Activated CD8-positive, alpha-beta memory T cell treated with anti-CD3 and anti-CD28 coated beads for 36 hours (primary cell): ENCODE results near the gene B3GLCT. TPM values are rescaled to one million over a fixed set of nuclear protein-coding genes. Genes with fewer than 3 reads are reported as not detected.

ENCODE experiments used
- CTCF ChIA-PET: fragments of 350-600 bp; sonication (Branson Sonifier 250); formaldehyde crosslinking; loops from one replicate; lab custom pipeline; 2021; ENCODE audit warnings: antibody characterized with exemption; lab: Charles Lee
- POLR2A ChIA-PET: fragments of 350-600 bp; sonication (Branson Sonifier 250); formaldehyde crosslinking; loops from one replicate; lab custom pipeline; 2021; ENCODE audit warnings: antibody characterized with exemption; lab: Charles Lee
- total RNA-seq, 2 experiments: library from RNA; stranded (reverse); gene quantifications; one replicate each; pipeline ENCODE4 v1.2.3, GENCODE V29; 2021

The B3GLCT gene
- total RNA-seq, 2 experiments from 2014 or later, result 4.5 to 5.1 TPM

DNA sequence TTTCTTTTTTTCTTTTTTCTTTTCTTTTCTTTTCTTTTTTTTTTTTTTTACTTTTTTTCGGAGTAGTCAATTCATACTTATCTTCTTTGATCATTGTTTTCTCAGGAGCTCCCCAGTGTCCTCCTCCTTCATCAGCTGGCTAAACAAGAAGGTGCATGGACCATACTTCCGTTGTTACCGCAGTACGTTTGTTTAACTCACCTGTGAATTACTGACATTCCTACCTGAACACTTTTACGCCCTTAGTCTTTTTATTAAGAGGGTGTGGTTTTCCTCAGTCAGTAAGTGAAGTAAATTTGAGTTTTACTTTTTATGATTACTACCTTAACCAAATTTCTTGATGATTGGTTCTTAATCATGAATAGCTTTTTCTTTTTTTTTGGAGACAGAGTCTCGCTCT, 47.1 kb downstream of the B3GLCT start:
- ChIA-PET CTCF (no interaction called here), POLR2A (no interaction called here)

DNA sequence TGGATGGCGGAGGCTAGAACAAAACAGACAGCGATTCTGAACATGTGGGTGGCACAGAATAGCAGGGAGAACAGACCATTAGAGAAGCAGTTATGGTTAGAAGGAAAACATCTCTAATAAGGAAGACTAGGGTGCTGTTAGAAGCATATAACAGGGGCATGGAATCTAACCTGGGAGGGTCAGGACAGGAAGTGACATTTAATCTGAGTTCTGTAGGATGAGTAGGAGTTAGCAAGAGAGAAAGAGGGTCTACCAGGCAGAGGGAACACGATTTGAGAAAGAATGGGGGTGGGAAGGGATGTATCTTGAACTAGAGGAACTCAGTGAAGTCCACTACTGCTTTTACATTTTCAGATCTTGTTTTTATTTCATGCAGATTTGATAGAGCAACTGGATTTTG, 48.6 kb downstream of the B3GLCT start:
- ChIA-PET CTCF (no interaction called here), POLR2A (no interaction called here)

DNA sequence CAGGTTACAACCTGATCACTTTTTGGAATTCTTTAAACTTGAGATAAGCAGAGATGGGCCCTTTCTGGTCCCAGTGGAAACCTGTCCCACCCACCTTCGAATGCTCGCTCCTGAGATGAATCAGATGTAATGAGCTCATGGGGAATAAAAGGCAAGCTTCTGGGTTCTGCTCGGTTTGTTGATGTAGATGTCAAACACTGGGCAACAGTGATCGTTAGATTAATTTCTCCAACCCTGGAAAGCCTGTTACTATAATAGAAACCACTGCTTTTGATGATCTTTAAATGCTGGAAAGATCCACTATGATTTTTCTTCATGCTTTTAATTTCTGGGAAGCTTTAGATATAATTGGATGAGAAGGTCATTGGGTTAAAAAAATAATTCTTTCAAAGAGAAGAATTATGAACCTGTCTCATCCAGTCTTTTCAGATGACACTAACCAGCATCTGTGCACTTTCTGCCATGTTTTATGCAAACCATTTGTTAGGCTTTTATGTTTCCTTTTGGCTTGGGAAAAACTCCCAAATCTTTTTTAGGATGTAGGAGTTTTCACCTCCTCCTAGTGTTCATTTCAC, 49.3 kb downstream of the B3GLCT start:
- CTCF ChIA-PET, result no interaction called here
- POLR2A ChIA-PET, result no interaction called here

DNA sequence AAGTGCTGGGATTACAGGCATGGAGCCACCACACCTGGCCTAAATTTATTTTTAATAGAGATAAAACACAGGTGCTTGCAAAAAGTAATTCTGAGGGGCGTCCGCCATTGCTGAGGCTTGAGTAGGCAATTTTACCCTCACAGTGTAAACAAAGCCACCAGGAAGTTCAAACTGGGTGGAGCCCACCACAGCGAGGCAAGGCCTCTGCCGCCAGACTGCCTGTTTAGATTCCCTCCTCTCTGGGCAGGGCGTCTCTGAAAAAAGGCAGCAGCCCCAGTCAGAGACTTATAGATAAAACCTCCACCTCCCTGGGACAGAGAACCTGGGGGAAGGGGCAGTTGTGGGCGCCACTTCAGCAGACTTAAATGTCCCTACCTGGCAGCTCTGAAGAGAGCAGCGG, 50.7 kb downstream of the B3GLCT start:
- CTCF ChIA-PET, result no interaction called here
- POLR2A ChIA-PET, result no interaction called here

DNA sequence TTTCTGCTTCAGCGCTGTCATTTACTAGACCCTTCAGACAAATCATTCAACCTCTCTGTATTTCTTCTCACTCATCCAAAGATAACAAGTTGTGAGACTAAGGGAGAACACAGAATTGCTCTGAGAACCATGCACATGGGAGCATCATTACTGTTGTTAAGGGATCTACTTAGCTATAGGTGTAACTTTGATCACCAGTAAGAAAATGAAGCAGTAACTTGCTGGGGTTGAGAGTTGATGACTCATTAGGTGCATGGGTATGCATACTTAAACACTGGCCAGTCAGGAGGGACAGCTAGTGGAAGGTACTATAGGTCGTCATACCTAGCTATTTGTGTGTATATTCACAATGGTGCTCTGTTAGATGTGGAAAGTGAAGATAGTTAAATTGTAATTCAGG, 61.5 kb downstream of the B3GLCT start:
- CTCF ChIA-PET, result no interaction called here
- POLR2A ChIA-PET, result no interaction called here

DNA sequence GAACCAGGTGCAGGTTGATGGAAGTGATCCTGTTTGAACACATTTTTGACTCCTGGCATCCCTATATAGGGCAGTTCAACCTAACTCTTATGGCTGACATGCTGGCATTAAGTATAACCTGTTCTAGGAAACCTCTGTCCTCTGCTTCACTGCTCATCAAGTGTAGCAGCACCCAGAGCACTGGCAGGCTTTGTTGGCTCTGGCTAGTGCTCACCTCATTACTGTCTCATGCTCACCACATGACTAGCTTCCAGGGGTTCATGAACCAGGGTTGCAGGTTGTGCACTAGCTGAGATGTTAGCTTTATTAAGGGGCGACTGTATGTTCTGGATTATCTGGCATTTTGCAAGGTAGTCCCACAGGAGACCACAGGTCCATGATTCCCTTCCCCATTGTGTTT, 63.6 kb downstream of the B3GLCT start:
- ChIA-PET POLR2A (no interaction called here), CTCF (no interaction called here)

DNA sequence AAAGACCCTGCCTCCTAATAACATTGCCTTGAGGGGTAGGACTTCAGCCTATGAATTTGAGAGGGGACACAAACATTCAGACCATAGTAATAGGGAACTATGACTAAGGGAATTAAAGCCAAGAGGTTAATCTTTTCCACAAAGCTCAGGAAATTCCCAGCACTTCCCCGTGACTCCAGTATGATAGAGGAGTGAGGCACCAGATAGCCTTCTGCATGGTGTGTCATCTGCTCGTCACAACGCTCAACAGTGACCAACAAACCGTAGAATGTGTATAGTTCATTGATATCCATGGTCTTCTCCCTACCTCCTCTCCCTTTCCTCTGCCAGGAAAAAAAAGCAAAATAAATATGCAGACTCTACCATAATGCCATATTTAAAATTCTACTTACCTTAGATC, 64.4 kb downstream of the B3GLCT start:
- CTCF ChIA-PET, result no interaction called here

DNA sequence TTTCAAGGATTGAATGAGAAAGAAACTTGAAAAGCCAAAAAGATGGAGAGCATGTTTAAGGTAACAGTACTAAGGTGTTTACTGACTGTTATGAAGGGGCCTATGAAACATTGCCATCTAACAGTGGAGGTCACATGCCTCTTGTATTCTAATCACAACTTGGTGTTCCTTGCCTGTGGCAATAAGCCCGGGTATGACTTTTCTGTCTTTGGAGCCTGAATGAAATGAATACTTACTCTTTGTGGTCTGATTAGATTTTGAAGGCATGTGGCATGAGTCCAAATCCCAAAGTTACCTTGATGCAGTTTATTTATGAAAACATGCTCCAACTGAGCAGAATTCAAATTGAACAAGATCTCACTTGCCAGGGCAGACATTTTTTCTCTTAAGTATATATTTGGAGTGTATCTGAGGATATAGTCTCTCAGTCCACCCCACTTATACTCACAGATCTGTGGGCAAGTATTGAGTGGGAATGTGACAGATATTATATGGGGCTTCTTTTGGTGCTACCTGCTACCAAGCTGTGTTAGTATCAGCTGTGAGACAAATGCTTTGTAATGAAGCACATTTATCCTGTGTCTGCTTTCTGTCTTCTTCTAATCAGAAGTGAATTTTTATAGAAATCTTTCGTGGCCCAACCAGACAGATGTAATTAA, 67.5 kb downstream of the B3GLCT start:
- CTCF ChIA-PET, result no interaction called here

More for the DNA sequence above, 64.4 kb downstream of the B3GLCT start:
- POLR2A ChIA-PET, result no interaction called here

DNA sequence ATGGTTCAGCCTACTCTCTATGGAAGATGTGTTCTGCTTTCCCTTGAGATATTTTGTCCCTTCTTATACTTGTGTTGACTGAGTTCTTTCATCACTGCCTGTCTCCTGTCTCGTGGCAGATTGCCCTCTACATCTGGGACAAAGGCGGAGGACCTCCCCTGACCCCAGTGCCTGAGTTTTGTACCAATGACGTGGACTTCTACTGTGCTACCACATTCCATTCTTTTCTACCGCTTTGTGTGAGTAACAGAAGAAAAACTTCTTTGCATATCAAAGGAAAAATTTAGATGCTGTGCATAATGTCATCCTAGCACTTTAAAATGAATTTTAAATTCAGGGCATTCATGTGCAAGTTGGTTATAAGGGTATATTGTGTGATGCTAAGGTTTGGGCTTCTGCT, 74.6 kb downstream of the B3GLCT start:
- ChIA-PET POLR2A (no interaction called here), CTCF (no interaction called here)

More for the DNA sequence above, 67.5 kb downstream of the B3GLCT start:
- POLR2A ChIA-PET, result no interaction called here

DNA sequence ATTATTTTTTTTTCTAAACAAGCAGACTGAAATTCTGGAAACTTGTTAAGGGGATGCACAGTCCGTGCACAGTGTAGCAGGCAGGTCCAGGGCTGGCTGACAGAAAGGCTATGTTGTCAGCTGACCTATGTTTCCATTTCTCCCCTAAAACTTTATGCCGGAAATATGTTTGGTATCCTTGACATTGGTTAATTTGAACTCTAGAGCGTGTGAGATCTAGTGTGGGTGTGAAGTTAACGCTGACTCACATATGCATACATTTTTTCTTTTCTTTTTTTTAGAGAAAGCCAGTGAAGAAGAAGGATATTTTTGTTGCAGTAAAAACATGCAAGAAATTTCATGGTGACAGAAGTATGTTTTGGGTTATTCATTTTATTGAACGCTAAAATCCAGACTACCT, 76.6 kb downstream of the B3GLCT start:
- CTCF ChIA-PET, result no interaction called here
- POLR2A ChIA-PET, result no interaction called here

DNA sequence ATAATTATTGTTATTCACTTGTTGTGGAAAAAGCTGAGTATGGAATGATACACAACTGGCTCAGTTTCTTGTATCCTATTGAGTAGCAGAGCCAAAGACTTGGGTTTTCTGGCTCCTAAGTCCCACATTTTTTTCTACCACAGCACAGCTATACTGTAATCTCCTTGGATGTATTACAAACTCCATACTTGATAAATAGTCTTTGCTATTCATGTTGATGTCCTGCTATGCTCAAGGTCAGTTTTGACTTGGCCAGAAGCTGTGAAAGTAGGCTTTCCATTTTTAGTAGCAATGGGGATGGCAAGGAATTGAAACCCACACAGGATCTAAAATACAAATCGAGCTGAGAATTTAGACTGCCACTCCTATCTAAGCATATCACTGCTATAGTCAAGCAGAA, 79.1 kb downstream of the B3GLCT start:
- ChIA-PET POLR2A (no interaction called here), CTCF (no interaction called here)

DNA sequence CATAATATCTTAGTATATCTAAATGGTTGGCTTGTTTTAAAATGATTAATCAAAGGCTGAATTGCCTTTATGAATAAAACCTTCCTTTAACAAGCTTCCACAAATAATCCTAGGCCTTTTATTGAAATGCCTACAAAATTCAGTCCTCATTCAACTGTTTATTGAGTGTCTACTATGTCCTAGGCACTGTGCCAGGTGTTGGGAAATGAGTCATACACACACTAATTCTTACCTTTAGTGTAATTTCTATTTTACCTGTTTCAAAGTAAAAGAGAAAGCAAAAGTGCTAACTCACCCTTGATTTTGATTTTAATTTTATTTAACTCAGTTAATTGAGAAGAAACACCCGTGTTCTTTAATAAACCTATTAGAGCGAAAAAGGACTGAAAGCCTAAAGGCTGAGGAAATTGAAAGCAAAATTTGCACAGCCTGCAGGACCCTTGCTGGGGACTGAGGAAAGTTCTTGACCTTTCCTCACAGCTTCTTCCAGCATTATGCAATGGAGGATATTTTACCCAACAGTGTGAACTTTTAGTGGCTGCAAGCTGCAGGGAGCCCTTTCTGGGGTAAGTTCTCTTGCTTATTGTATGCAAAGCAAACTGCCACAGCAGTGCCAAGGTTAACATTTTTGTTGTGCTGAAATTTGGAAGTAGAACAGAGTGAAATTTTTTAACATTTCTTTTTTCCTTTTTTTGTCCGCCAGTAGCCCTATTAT, 83.1 kb downstream of the B3GLCT start:
- ChIA-PET POLR2A (no interaction called here), CTCF (no interaction called here)

DNA sequence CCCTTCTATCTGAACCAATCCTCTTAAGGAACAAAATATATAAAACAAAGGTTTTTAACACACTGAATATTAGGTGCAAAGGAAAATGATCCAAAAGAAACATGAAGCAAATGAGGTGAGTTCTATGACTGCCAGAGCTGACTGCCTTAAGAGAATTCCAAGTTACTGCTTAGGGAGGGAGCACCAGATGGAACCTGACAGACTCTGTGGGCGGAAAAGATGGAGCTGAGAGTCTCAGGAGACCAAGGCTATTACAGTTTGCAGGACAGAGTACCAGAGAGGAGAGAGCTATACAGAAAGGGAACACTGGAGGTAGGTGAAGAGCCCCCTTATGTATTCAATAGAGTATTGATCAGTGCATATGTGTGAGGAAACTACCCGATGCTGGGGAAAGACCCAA, 87.2 kb downstream of the B3GLCT start:
- POLR2A ChIA-PET, result no interaction called here
- CTCF ChIA-PET, result no interaction called here

DNA sequence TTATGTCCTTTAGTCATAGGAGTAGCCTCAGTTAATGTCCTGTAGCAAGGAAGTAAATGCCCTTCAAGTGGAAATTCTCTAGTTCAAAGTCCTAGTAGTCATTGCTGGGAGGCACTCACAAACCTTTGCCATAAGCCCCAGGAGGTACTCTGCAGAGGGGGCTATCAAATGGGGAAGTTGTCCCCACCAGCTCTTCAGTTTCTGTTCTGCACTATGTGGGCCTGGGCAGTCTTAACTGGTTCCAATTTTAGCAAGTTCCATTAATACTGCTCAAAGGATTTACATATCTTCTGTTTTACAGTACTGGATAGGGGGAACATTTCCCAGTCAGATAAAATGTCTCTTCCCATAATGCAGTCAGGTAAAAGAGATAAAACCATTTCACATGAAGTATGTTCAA, 101.3 kb downstream of the B3GLCT start:
- ChIA-PET CTCF (no interaction called here), POLR2A (no interaction called here)

DNA sequence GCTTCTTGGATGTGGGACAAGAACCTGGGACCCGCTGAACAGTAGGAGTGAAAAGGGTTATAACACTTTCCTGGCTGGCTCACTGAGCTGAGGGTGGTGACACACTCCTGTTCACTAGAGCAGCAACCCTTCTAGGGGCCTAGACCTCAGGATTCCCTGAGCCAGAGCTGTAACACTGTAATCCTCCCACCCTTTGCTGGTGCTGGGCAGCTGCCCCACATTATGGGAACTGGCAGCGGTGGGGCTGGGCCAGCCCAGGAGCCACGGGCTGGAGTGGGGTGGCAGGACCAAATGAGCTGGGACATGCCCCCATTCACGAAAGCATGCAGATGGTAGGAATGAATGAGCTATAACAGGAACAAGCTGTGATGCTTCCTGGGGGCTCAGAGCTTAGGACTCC, 110.6 kb downstream of the B3GLCT start:
- ChIA-PET POLR2A (no interaction called here), CTCF (no interaction called here)

DNA sequence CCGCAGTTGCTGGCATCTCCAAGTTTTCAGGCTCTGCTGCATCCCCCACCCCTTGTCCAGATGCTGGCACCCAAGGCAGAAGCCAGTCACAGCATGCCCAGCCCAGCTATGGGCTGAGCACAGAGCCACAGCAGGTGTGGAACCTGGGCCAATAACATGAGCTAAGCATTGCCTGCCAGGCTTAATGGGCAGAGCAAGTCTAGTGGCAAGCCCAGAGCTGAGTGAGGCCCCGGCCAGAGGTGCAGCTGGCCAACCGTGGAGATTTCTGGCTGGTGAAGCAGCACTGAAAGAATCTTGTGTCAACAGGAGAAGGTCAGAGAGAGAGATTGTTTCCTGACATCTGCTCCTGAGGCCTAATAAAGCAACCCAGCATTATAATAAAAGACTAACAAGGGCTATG, 111.0 kb downstream of the B3GLCT start:
- ChIA-PET POLR2A (no interaction called here), CTCF (no interaction called here)

DNA sequence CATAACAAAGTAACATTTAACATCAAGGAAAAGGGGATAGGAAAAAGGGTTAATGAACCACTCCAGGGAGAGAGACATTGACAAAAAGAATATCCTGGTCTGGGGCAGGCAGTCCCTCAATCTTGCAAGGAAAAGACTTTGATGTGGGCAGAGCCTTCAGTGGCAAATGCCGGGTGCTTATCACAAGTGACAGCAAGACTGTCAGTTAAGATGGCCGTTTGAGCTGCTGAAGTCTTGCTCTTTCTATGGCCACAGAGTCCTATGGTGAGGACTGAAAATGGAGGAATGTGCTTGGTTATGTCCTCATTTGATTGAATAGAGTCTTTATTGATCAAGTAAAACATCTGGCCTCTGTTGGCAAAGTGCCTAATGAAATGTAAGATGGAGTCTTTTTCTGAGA, 112.1 kb downstream of the B3GLCT start:
- CTCF ChIA-PET, result no interaction called here

DNA sequence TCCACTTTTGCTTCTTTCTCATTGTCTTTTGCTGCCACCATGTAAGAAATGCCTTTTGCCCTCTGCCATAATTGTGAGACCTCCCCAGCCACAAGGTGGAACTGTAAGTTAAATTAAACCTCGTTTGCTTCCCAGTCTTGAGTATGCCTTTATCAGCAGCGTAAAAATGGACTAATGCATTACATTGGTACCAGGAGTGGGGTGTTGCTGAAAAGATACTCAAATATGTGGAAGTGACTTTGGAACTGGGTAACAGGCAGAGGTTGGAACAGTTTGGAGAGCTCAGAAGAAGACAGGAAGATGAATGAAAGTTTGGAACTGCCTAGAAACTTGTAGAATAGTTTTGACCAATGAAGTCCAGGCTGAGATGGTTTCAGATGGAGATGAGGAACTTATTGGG, 115.2 kb downstream of the B3GLCT start:
- CTCF ChIA-PET, result no interaction called here
- POLR2A ChIA-PET, result no interaction called here

More for the DNA sequence above, 112.1 kb downstream of the B3GLCT start:
- POLR2A ChIA-PET, result no interaction called here

DNA sequence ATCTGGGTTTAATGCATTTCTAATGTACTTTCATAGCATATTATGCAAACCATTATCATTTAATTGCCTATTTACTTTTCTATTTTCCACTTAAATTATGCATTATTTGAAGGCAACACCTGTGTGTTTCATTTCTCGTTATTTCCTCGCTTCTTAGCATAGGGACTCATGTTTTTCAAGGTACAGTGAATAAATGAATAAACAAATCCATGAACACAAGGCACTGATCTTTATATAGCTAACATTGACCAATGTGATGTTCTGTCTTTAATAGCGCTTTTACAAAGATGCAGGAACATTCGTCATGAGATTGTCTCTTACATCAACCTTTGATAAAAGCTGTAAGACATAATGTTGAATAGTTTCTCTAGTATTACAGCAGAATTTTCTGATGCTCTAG, 121.2 kb downstream of the B3GLCT start:
- POLR2A ChIA-PET, result no interaction called here
- CTCF ChIA-PET, result no interaction called here

DNA sequence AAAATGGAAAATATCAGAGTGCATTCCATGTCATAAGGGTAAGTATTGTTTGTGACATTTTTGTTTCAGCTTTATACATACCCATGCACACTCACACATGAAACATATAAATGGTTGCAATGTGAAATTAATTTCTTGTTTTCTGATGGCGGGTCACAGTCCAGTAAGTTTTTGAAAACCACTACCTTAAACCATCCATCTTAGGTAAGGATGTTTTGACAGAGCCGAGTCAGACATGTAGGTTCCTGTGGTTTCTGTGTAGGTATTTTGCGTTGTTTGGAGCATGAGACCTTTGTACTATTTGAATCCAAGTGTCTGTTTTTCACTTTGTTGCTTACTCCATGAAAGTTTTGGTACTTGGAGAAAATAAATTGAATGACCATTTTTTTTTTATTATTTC, 121.7 kb downstream of the B3GLCT start:
- CTCF ChIA-PET, result no interaction called here
- POLR2A ChIA-PET, result no interaction called here

DNA sequence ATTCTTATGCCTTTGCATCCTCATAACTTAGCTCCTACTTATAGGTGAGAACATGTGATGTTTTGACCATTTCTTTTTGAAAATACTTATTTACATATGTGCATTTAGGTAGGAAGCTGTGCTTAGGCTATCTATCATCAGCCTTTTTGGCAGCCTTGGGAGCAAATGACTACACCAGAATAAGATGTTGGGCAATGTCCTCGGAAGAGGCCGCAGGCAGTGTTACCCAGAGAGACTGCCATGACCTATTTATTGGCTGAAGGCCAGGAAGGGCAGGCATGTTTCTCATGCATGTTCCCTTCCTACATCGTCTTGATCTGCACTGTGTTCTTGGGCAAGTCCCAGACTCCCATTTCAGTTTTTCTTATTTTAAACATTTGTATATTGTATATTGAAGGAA, 122.3 kb downstream of the B3GLCT start:
- ChIA-PET CTCF (no interaction called here), POLR2A (no interaction called here)
